Measurements from ENCODE around the gene TDRD12. TPM values are rescaled to one million over a fixed set of nuclear protein-coding genes. Genes with fewer than 3 reads are reported as not detected.
"Not testable (repeated sequence)": the region's sequence is repeated elsewhere in the genome, so short reads cannot be mapped to it uniquely, and the experiment has no call there.

TDRD12 gene
- total RNA-seq, 2 experiments from 2014 or later = 0.45 TPM; not detected in 1

- H3K27me3 Mint-ChIP-seq, H3K27ac Mint-ChIP-seq, H3K4me3 Mint-ChIP-seq, POLR2A ChIA-PET, H3K9me3 Mint-ChIP-seq, CTCF ChIA-PET, DNase-seq: not testable (repeated sequence)
- Mint-ChIP-seq H3K4me1 (peaks cover 53% of the 10 kb centered on the region), H3K36me3 (ENCODE audit: low read depth) (peaks cover 78% of the 10 kb centered on the region)
These were observed 24.1 kb upstream of the TDRD12 start for GRCh38 chr19:32695506-32695905.

- H3K27ac Mint-ChIP-seq, CTCF ChIA-PET, H3K9me3 Mint-ChIP-seq, H3K4me3 Mint-ChIP-seq, DNase-seq, H3K27me3 Mint-ChIP-seq, POLR2A ChIA-PET: not testable (repeated sequence)
- Mint-ChIP-seq H3K36me3 (ENCODE audit: low read depth) (peaks cover 87% of the 10 kb centered on the region), H3K4me1 (peaks cover 42% of the 10 kb centered on the region)
These were observed 22.8 kb upstream of the TDRD12 start for GRCh38 chr19:32696771-32697170.

GRCh38 chr19:32700129-32700528 lies 19.4 kb upstream of the TDRD12 start:
- DNase-seq, CTCF ChIA-PET, H3K27ac Mint-ChIP-seq, H3K27me3 Mint-ChIP-seq, H3K4me3 Mint-ChIP-seq: not testable (repeated sequence)
- peaks cover 91% of the 10 kb centered on the region for H3K36me3 Mint-ChIP-seq (ENCODE audit: low read depth)
- POLR2A ChIA-PET = interaction anchor here (1.3 to 1.9 kb wide), 2 partner anchors 9 to 17 kb away, joined by 4 to 7 read pairs; partner anchors contain the start of gene NUDT19
- H3K9me3 Mint-ChIP-seq = peaks cover 22% of the 10 kb centered on the region
- H3K4me1 Mint-ChIP-seq = peaks cover 17% of the 10 kb centered on the region

- ChIA-PET CTCF (no interaction called here), POLR2A (no interaction called here)
- peaks cover 3% of the 10 kb centered on the region for H3K4me1 Mint-ChIP-seq
- H3K27me3 Mint-ChIP-seq = no peaks in the 10 kb centered on the region
- peaks cover 27% of the 10 kb centered on the region for H3K9me3 Mint-ChIP-seq
- H3K36me3 Mint-ChIP-seq (ENCODE audit: low read depth) = peaks cover 88% of the 10 kb centered on the region
- no peak overlapping the region for H3K4me3 Mint-ChIP-seq
- DNase-seq = no peak
- H3K27ac Mint-ChIP-seq = no peak overlapping the region
These were observed 17.6 kb upstream of the TDRD12 start for GRCh38 chr19:32702010-32702409.

DNA sequence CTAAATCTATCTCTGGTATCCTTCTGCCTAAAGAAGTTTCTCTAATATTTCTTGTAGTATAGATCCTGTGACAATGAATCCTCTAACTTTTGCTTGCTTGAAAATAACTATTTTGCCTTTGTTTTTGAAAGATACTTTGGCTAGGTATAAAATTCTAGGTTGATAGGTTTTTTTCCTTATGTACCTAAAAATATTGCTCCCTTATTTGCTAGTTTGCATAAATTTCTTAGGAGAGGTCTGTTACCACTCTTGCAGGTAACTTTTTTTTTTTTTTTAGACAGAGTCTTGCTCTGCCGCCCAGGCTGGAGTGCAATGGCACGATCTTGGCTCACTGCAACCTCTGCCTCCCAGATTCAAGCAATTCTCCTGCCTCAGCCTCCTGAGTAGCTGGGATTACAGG lies 15.6 kb upstream of the TDRD12 start:
- H3K4me1 Mint-ChIP-seq = peaks cover 11% of the 10 kb centered on the region
- POLR2A ChIA-PET = interaction anchor here (1.3 kb wide), 1 partner anchor 12 kb away, joined by 6 read pairs; the partner anchor contains the start of gene NUDT19
- H3K4me3 Mint-ChIP-seq, CTCF ChIA-PET, H3K27me3 Mint-ChIP-seq, H3K27ac Mint-ChIP-seq, DNase-seq: not testable (repeated sequence)
- H3K9me3 Mint-ChIP-seq = peaks cover 27% of the 10 kb centered on the region
- peaks cover 82% of the 10 kb centered on the region for H3K36me3 Mint-ChIP-seq (ENCODE audit: low read depth)

DNA sequence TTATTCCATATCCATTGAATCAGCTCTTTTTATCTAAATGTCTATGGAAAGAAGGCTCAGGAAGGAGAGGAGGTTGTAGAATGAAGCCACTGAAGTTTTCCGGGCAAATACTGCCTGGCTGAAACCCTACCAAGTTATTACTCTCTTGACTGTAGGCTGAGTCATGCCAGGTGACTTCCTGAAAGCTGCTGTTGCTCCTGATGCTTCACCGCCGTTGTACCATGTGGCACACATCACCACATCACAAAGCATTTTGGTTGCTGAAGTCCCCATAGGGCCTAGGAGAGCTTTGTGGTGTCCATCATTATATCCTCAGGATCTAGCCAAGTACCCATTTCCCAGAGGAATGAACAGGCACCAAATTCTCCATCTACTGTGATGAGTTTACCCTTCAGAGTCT lies 11.1 kb upstream of the TDRD12 start:
- H3K36me3 Mint-ChIP-seq (ENCODE audit: low read depth) = peaks cover 57% of the 10 kb centered on the region
- H3K9me3 Mint-ChIP-seq = peaks cover 11% of the 10 kb centered on the region
- CTCF ChIA-PET = interaction anchor here (0.7 kb wide), 1 partner anchor 1651 kb away, joined by 3 read pairs; no protein-coding TSS in a partner anchor
- peaks cover 11% of the 10 kb centered on the region for H3K4me1 Mint-ChIP-seq
- peak; percentile 30 for DNase-seq
- peak overlapping the region; percentile 40 for H3K27ac Mint-ChIP-seq
- POLR2A ChIA-PET = interaction anchor here (1.0 kb wide), 1 partner anchor 9 kb away, joined by 3 read pairs; no protein-coding TSS in a partner anchor
- no peaks in the 10 kb centered on the region for H3K27me3 Mint-ChIP-seq
- no peak overlapping the region for H3K4me3 Mint-ChIP-seq

GRCh38 chr19:32709032-32709431 lies 10.5 kb upstream of the TDRD12 start:
- Mint-ChIP-seq H3K36me3 (ENCODE audit: low read depth) (peaks cover 57% of the 10 kb centered on the region), H3K4me1 (peaks cover 11% of the 10 kb centered on the region), H3K27ac (peak overlapping the region; percentile 40), H3K9me3 (peaks cover 8% of the 10 kb centered on the region), H3K4me3 (no peak overlapping the region), H3K27me3 (no peaks in the 10 kb centered on the region)
- CTCF ChIA-PET = no interaction called here
- POLR2A ChIA-PET = interaction anchor here (1.0 kb wide), 1 partner anchor 8 kb away, joined by 3 read pairs; no protein-coding TSS in a partner anchor
- no peak for DNase-seq

DNA sequence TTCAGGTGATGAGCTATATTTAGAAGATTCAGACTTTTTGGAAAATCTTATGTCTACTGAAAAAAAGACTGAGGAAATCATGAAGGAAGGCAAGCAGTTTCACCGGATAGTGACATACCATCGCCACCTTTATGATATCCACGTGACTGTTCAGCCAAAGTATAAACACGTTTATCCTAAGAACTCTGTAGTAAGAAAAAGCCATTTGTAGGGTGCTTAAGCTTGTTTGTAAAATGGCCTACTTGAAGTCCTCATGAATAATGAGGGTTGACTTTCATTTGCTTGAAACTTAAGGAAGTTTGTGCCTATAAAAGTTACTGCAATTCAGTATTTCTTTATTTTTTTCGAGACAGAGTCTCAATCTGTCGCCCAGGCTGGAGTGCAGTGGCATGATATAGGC lies 7.8 kb upstream of the TDRD12 start:
- no peak overlapping the region for H3K4me3 Mint-ChIP-seq
- H3K27me3 Mint-ChIP-seq = no peaks in the 10 kb centered on the region
- peaks cover 39% of the 10 kb centered on the region for H3K36me3 Mint-ChIP-seq (ENCODE audit: low read depth)
- ChIA-PET POLR2A (interaction anchor here (0.8 kb wide), 1 partner anchor 18 kb away, joined by 3 read pairs; no protein-coding TSS in a partner anchor), CTCF (no interaction called here)
- H3K27ac Mint-ChIP-seq = no peak overlapping the region
- no peaks in the 10 kb centered on the region for H3K9me3 Mint-ChIP-seq
- no peak for DNase-seq
- peaks cover 11% of the 10 kb centered on the region for H3K4me1 Mint-ChIP-seq

DNA sequence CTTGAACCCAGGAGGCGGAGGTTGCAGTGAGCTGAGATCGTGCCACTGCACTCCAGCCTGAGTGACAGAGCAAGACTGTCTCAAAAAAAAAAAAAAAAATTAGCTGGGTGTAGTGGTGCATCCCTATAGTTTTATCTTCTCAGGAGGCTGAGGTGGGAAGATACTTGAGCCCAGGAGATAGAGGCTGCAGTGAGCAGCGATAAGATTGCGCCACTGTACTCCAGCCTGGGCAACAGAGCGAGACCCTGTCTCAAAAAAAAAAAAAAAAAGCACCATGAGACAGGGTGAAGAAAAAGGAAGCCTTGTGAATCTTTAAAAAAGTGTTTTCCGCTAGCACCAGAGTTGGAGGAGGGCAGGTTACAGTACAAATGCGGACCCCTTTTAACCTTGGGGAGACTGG lies 3.4 kb upstream of the TDRD12 start:
- H3K9me3 Mint-ChIP-seq, POLR2A ChIA-PET, H3K4me3 Mint-ChIP-seq, H3K27me3 Mint-ChIP-seq, H3K4me1 Mint-ChIP-seq, CTCF ChIA-PET, H3K27ac Mint-ChIP-seq, DNase-seq: not testable (repeated sequence)
- peaks cover 14% of the 10 kb centered on the region for H3K36me3 Mint-ChIP-seq (ENCODE audit: low read depth)

- no peak overlapping the region for H3K27ac Mint-ChIP-seq
- DNase-seq = no peak
- no peaks in the 10 kb centered on the region for H3K9me3 Mint-ChIP-seq
- no peaks in the 10 kb centered on the region for H3K27me3 Mint-ChIP-seq
- no peak overlapping the region for H3K4me3 Mint-ChIP-seq
- ChIA-PET CTCF (no interaction called here), POLR2A (interaction anchor here (1.0 kb wide), 1 partner anchor 9 kb away, joined by 3 read pairs; no protein-coding TSS in a partner anchor)
- no peaks in the 10 kb centered on the region for H3K4me1 Mint-ChIP-seq
- peaks cover 12% of the 10 kb centered on the region for H3K36me3 Mint-ChIP-seq (ENCODE audit: low read depth)
These were observed 2.1 kb upstream of the TDRD12 start for GRCh38 chr19:32717496-32717895.

DNA sequence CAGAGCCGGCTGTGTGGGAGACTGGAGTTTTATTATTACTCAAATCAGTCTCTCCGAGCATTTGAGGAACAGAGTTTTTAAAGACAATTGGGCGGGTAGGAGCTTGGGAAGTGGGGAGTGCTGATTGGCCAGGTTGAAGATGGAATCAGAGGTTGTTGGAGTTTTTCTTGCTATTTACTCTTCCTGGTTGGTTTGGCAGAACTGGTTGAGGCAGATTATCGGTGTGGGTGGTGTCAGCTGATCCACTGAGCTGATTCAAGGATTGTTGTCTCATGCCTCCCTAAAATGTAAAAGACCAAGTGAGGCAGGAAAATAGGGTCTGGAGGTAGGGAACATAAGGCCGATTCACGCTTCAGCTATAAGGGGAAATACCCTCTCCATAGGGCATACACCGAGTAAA lies 1.3 kb upstream of the TDRD12 start:
- H3K36me3 Mint-ChIP-seq (ENCODE audit: low read depth) = peaks cover 8% of the 10 kb centered on the region
- no peaks in the 10 kb centered on the region for H3K27me3 Mint-ChIP-seq
- ChIA-PET POLR2A (no interaction called here), CTCF (interaction anchor here (0.6 kb wide), 1 partner anchor 11 kb away, joined by 3 read pairs; no protein-coding TSS in a partner anchor)
- no peak for DNase-seq
- no peak overlapping the region for H3K27ac Mint-ChIP-seq
- no peak overlapping the region for H3K4me3 Mint-ChIP-seq
- H3K9me3 Mint-ChIP-seq = no peaks in the 10 kb centered on the region
- no peaks in the 10 kb centered on the region for H3K4me1 Mint-ChIP-seq

GRCh38 chr19:32720216-32720935 lies 809 bp downstream of the TDRD12 start:
- no peaks in the 10 kb centered on the region for H3K36me3 Mint-ChIP-seq (ENCODE audit: low read depth)
- H3K4me1 Mint-ChIP-seq = no peaks in the 10 kb centered on the region
- POLR2A ChIA-PET = no interaction called here
- no peaks in the 10 kb centered on the region for H3K9me3 Mint-ChIP-seq
- no peak overlapping the region for H3K4me3 Mint-ChIP-seq
- H3K27ac Mint-ChIP-seq = no peak overlapping the region
- CTCF ChIA-PET = no interaction called here
- DNase-seq = no peak
- H3K27me3 Mint-ChIP-seq = no peaks in the 10 kb centered on the region

DNA sequence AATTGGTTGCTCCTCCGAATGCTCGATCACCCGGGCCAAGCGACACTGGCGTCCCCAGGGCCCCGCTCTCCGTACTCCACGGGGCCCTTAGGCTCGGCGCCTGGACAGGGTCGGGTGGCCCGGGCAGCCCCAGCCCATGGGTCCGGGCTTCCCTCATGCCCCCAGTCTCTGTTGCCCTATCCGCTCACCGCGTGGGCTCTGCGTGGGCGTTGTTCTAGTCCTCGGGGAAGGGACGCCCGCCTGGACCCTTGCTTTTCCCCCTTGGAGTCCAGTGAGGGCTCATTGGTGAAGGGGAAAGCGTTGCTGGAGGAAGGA lies 1.3 kb downstream of the TDRD12 start:
- Mint-ChIP-seq H3K4me1 (no peaks in the 10 kb centered on the region), H3K27me3 (no peaks in the 10 kb centered on the region), H3K27ac (no peak overlapping the region), H3K36me3 (ENCODE audit: low read depth) (no peaks in the 10 kb centered on the region), H3K9me3 (no peaks in the 10 kb centered on the region), H3K4me3 (no peak overlapping the region)
- ChIA-PET POLR2A (no interaction called here), CTCF (no interaction called here)
- no peak for DNase-seq

GRCh38 chr19:32735936-32736335 lies 16.4 kb downstream of the TDRD12 start:
- ChIA-PET POLR2A (no interaction called here), CTCF (no interaction called here)
- H3K36me3 Mint-ChIP-seq (ENCODE audit: low read depth) = no peaks in the 10 kb centered on the region
- no peaks in the 10 kb centered on the region for H3K9me3 Mint-ChIP-seq
- H3K4me3 Mint-ChIP-seq = no peak overlapping the region
- DNase-seq = no peak
- H3K4me1 Mint-ChIP-seq = no peaks in the 10 kb centered on the region
- H3K27me3 Mint-ChIP-seq = no peaks in the 10 kb centered on the region
- H3K27ac Mint-ChIP-seq = no peak overlapping the region
